NB4 (cell line): ENCODE results near the gene CDK13.

Source experiments
- DNase-seq: peaks from one replicate; pipeline ENCODE4 v3.0.0; 2010; ENCODE audit warnings: low read depth
- H3K4me3 ChIP-seq: one replicate; pipeline ENCODE4 v1.5.1; 2011; ENCODE audit warnings: mild to moderate bottlenecking, low read depth, low read length, moderate library complexity
- CTCF ChIP-seq: IDR thresholded peaks from one replicate; pipeline ENCODE4 v1.5.1; 2012; ENCODE audit warnings: low read depth, low read length
- MYC ChIP-seq: IDR thresholded peaks from 2 replicates; pipeline ENCODE4 v1.6.1; 2011; ENCODE audit warnings: low read depth, low read length
- POLR2A ChIP-seq: IDR thresholded peaks from 2 replicates; pipeline ENCODE4 v1.6.1; 2011; ENCODE audit warnings: mild to moderate bottlenecking; ENCODE audit not compliant: insufficient read length; ENCODE audit errors: extremely low read depth
- TF ChIP-seq, protein P1 (sequence below): IDR thresholded peaks from 2 replicates; pipeline ENCODE4 v1.6.1; 2011; ENCODE audit warnings: low read depth, low read length

The CDK13 gene

DNA sequence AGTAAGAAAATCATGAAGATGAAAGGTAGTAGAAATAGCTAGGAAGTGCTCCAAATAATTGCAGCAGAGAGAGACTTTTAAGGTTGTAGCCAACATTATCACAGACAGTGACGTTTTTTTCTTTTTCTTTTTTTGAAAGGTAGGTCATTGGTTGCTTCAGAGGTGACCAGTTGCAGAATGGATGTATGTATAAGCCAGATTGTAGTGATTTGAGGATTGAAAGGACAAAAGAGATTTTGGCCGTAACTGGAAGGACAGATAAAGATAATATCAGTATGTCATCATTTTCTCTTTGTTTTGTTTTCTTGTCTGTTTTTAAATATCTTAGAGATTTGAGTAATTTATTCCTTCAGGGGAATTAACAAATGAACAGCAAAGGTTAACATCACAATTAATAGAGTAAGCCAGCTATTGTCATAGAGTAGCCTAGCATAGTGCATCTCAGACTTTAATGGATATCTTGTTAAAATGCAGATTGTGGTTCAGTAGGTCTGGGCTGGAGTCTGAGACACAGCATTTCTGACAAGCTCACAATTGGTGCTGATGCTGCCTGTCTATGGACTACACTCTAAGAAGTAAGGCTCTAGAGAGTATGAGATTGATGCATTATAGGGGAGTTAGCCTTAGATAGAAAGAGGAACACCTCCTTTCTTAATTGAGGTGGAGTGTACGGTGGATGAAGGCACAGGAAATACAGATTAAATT is 28.3 kb downstream of the CDK13 start:
- TF ChIP-seq POLR2A (no peak), MYC (no peak), CTCF (no peak)
- TF ChIP-seq, protein P1, sequence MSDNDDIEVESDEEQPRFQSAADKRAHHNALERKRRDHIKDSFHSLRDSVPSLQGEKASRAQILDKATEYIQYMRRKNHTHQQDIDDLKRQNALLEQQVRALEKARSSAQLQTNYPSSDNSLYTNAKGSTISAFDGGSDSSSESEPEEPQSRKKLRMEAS = no peak
- H3K4me3 ChIP-seq = no peak overlapping the region

DNA sequence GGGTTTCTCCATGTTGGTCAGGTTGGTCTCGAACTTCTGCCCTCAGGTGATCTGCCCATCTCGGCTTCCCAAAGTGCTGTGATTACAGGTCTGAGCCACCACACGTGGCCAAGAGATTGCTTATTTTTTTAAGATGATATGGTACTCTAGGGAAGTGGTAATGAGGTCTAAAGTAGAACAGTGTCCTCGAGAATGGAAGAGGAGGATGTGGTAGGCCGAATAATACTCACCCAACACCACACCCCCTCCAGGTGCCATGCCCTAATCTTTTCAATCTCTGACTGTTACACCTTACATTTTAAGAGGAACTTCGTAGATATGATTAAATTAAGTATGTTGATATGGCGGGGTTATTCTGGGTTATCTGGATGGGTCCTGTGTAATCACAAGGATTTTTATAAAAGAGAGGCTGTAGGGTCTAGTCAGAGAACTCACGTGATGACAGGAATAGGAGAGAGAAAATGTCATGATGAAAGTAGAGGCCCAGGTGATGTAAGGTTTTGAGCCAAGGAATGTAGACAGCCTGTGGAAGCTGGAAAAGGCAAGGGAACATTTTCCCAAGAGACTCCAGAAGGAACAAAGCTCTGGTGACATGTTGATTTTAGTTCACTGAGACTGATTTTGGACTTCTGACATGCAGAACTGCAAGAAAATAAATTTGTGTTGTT is 29.5 kb downstream of the CDK13 start:
- TF ChIP-seq CTCF (no peak), MYC (no peak), POLR2A (no peak)
- TF ChIP-seq, protein P1 = no peak
- no peak overlapping the region for H3K4me3 ChIP-seq

More for the DNA sequence above, 28.3 kb downstream of the CDK13 start:
- no peak for DNase-seq

DNA sequence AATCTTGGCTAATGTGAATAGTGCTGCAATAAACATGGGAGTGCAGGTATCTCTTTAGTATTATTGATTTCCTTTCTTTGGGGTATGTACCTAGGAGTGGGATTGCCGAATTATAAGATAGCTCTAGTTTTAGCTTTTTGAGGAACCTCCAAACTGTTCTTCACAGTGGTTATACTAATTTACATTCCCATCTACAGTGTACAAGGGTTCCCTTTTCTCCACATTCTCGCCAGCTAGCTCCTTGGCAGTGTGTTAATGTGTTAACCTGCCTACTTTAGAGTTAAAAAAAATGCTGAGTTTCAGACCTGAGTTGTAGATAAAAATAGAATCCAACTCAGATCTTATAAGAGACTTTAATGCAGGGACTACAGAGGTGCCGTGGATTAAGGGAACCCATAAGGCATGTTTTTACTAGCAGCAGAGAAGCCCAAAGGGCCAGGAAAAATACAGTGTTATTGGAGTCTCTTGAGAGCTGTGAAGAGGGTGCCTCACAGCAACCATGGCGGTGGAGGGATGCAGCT is 35.4 kb downstream of the CDK13 start:
- TF ChIP-seq MYC (no peak), POLR2A (no peak), CTCF (no peak)
- TF ChIP-seq, protein P1 = no peak
- no peak for DNase-seq
- H3K4me3 ChIP-seq = no peak overlapping the region

More for the DNA sequence above, 29.5 kb downstream of the CDK13 start:
- DNase-seq = no peak

GRCh38 chr7:39987641-39988347 is 37.7 kb downstream of the CDK13 start:
- no peak for DNase-seq
- TF ChIP-seq POLR2A (no peak), CTCF (no peak), MYC (no peak)
- TF ChIP-seq, protein P1 = no peak
- H3K4me3 ChIP-seq = no peak overlapping the region

DNA sequence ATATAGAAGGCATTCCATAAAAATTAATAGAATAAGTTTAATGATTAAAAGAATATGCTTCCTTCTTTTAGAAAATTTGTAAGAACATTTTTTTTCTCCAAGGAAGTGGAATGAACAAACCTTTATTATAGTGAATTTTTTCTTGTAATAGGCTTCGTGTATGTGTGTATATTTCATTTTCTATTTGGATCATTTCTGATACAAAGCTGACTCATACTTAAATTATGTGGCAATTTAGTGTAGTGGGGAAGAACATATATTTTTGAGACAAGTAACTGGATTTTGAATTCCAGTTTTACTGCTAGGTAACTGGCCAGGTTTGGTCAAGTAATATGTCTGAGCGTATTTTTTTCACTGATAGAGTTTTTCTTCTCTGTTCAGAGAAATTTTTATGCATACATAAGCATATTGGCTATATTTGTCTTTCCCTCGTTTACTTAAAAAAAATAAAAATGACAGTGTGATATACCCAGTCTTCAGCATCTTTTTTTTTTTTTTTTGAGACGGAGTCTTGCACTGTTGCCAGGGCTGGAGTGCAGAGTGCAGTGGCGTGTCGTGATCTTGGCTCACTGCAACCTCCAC is 50.8 kb downstream of the CDK13 start:
- H3K4me3 ChIP-seq = no peak overlapping the region
- TF ChIP-seq CTCF (no peak), POLR2A (no peak), MYC (no peak)
- TF ChIP-seq, protein P1 = no peak
- no peak for DNase-seq
